HepG2 (cell line): ENCODE results near the gene HOXC12.

Experiments
- CTCF ChIP-seq: sonication (generic); formaldehyde crosslinking; IDR thresholded peaks from 2 replicates; pipeline ENCODE4 v1.5.0; 2020; ENCODE audit warnings: mild to moderate bottlenecking, missing genetic modification reagents, moderate library complexity
- NR2F2 ChIP-seq: IDR thresholded peaks from 2 replicates; pipeline ENCODE4 v1.6.1; 2012; ENCODE audit warnings: low read depth, inconsistent platforms, borderline replicate concordance
- SOX13 ChIP-seq, 3 experiments: fragments of 450-650 bp in 1 of 3; sonication (generic) in 1 of 3; formaldehyde crosslinking in 1 of 3; IDR thresholded peaks in 2 of 3; conservative IDR thresholded peaks in 1 of 3; 2 replicates each; pipeline versions ENCODE4 v1.5.0 to v1.6.1; 2016 to 2020; ENCODE audit warnings: antibody characterized with exemption in 1 of 3, mild to moderate bottlenecking in 1 of 3, missing compliant biosample characterization in 1 of 3, missing genetic modification reagents in 1 of 3, moderate library complexity in 1 of 3
- ZBTB25 ChIP-seq: IDR thresholded peaks from 2 replicates; pipeline ENCODE4 v1.6.1; 2018; ENCODE audit warnings: missing genetic modification reagents
- TF ChIP-seq, protein P1 (sequence below): sonication (generic); formaldehyde crosslinking; conservative IDR thresholded peaks from 2 replicates; pipeline ENCODE4 v1.4.0; 2020; ENCODE audit warnings: missing genetic modification reagents

DNA sequence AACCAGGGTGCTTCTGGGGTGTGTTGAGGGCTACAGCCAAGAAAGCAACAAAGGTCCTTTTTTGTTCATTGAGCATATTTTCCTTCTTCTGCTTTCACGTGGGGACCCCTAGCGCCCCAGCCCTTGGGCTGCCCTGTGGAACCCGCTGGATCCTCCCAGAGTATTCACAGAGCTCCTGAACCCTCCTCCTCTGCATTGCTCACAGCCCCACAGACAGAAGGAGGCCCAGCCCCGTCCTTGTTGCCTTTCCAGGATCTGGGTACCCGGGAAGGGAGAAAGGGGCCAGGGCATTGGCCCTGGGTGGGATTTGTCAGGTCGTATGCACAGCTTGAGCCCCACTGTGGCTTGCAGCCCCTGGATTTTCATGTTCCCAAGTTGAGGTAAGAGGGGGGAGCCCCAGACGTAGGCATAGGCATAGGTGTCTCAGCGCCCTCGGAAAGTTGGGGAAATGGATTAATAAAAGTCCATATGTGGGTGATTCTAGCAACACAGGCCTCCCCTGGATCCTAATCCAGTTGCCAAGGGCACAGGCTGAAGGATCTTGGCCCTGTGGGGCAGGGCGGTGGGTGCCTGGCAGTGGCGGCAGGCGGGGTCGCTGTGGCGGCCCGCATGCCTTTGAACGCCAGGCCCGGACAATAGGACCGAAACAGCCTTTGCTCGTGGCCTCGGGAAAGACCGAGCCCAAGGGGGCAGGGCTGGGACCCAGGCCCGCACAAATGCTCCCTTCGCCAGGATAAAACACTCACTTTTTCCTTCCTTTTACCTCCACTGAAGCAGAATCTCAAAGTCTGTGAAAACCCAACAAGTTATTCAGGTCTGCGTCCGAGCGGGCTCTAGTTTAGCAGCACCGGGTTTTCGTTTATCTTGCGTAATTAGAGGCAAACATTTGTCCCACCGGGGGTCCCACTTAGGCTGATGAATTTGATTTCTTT lies 27.2 kb downstream of the HOXC12 start:
- TF ChIP-seq, protein P1, sequence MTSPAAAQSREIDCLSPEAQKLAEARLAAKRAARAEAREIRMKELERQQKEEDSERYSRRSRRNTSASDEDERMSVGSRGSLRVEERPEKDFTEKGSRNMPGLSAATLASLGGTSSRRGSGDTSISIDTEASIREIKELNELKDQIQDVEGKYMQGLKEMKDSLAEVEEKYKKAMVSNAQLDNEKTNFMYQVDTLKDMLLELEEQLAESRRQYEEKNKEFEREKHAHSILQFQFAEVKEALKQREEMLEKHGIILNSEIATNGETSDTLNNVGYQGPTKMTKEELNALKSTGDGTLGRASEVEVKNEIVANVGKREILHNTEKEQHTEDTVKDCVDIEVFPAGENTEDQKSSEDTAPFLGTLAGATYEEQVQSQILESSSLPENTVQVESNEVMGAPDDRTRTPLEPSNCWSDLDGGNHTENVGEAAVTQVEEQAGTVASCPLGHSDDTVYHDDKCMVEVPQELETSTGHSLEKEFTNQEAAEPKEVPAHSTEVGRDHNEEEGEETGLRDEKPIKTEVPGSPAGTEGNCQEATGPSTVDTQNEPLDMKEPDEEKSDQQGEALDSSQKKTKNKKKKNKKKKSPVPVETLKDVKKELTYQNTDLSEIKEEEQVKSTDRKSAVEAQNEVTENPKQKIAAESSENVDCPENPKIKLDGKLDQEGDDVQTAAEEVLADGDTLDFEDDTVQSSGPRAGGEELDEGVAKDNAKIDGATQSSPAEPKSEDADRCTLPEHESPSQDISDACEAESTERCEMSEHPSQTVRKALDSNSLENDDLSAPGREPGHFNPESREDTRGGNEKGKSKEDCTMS (CRISPR knock-in tag): no peak
- TF ChIP-seq CTCF (CRISPR knock-in tag): no peak
- no peak for TF ChIP-seq SOX13 (IDR thresholded peaks at IDR 0.05)
- TF ChIP-seq SOX13 (CRISPR knock-in tag; conservative IDR thresholded peaks at IDR 0.05 in 1 of 2, IDR thresholded peaks at IDR 0.05 in 1 of 2): no peak
- no peak for TF ChIP-seq ZBTB25 (CRISPR knock-in tag)
- no peak for TF ChIP-seq NR2F2
